CMK (cell line): ENCODE results near the gene PPP1R3E.

Experiments
- DNase-seq: peaks from one replicate; pipeline ENCODE4 v3.0.0-alpha.2; 2010; ENCODE audit warnings: low read depth

The PPP1R3E gene

DNA sequence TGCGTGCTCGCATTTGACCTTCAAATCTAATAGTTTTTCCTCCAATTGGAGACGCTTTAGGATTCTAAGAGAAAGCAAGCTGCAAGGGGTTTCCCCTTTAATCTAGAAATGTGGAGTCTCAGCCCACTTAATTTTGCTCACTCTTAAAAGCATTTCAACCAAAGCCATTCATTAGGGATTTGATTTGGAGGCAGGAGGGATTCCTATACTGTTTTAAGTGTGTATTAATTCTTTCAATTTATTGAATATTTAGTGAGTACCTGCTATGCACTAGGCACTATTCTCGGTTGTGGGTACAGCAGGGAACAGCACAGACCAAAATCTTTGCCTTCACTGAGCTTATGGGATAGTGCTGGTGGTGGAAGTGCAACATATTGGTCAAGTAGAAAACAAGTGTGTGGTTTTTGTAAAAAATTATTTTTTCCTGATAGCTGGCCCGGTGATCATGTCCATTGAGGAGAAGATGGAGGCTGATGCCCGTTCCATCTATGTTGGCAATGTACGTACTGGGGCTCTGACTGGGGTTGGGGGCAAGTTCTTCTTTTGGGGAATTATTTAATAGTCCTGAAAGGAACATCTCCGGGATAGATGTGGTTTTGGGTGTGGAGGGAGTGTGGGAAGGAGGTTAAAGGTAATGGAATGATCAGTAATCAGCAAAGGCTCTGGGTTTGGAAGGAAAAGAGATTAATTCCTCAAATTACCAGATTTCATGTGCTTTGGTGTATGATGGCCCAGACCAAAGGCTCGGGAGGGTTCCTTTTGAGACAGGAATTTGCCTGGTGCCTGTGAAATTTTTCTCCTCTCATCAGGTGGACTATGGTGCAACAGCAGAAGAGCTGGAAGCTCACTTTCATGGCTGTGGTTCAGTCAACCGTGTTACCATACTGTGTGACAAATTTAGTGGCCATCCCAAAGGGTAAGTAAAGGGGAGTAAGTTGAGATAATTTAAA, 20.2 kb upstream of the PPP1R3E start:
- DNase-seq = no peak

DNA sequence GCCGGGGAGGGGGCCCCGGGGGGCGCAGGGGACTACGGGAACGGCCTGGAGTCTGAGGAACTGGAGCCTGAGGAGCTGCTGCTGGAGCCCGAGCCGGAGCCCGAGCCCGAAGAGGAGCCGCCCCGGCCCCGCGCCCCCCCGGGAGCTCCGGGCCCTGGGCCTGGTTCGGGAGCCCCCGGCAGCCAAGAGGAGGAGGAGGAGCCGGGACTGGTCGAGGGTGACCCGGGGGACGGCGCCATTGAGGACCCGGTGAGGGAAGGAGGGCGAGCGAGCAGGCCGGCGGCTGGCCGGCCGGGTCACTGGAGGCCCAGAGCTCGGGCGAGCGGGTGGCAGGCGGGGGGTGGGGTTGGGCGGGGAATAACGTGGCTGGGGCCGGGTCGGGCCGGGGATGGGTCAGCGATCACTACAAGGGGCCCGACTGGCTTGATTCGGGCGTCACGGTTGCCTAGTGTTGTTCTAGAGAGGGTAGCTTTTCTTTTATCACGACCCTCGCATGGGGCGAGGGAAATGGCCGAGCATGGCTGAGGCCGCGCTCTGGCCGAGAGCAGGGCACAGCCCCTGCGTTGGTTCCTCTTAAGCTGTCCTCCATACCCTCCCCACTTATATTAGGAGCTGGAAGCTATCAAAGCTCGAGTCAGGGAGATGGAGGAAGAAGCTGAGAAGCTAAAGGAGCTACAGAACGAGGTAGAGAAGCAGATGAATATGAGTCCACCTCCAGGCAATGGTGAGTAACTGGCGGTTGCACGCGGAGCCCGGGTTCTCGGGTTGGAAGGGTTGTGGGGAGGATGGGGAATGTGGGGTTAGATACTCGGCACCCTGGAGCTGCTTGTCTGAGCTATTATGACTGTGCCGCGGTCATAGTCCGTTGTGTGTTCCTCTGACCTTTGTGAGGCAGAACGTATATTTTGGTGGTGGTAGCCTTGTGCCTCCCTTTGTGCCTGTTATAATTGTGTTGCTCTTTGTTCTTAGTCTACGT, 19.2 kb upstream of the PPP1R3E start:
- DNase-seq = no peak

DNA sequence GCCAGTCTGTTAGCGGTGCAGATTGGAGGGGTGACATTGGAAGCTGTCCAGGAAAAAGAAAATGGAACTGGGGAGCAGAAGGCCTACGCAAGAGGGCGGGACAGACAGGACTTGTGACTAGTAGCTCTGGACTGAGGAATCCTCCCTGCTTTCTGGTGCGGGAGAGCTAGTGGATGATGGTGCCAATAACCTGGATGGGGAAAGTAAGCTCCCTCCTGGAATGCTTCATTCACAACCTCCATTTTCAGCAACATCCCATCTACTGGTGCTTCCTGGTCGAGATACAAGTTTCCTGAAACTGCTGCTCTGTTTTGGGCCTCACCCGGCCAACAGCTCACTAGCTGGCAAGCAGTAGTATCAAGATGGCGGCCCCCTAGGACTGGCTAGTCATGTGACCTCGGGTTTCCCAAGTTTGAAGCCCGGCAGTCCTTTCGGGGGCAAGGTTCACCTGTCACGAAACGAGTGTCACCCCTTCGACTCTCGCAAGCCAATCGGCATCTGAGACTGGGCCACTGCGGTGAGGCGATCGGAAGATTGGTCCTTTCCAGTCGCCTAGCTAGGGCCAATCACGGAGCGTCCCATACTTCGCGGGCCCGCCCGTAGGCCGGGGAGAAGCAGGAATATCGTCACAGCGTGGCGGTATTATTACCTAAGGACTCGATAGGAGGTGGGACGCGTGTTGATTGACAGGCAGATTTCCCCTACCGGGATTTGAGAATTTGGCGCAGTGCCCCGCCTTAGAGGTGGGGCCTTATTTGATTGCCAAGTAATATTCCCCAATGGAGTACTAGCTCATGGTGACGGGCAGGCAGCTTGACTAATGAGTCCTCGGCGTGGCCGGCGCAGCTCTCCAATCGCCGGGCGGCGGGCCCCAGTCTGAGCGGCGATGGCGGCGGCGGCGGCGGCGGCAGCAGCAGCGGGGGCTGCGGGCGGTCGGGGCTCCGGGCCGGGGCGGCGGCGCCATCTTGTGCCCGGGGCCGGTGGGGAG, 18.2 kb upstream of the PPP1R3E start, which contains the start of gene PABPN1:
Gene PABPN1 (plus strand): TSS at position 874 of the 988 bp plus-strand sequence. CDS start 13 bp downstream, at position 887.
- DNase-seq = peak; percentile 96

DNA sequence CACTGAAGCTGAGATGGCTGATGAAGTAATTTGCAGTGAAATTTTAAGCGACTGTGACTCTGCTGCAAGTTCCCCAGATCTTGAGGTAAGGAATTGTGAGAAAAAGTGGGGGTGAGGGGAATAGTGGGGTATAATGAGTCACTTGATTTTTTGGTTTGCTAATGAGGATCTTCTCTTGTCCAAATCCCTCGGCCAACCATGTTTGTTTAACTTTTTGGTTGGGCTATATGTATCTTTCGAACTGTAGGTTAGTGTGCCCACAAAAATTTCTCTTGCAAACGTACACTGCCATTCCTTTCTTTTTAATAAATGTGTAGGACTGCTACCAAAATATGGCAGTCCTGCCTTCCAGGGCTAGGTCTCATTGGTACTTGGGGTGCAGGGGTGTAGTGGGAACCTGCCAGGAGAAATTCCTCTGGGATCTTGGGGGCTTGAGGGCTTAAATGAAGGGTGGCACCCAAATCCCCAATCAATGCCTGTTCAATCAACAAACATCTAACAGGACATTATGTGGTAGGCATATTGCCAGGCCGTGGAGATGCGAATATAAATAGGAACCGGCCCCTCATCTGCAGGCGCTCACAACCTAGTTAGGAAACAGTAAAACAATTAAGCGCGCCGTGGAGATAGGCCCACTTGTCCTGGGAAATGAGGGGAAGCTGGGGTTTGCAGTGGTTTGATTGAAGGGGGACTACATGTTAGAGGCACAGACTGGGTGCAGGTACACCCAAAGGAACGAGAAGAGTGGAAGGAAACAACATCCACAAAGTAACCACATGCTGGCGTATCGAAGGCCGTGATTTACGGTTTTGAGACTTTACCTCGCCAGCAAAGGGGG, 17.3 kb upstream of the PPP1R3E start:
- no peak for DNase-seq

DNA sequence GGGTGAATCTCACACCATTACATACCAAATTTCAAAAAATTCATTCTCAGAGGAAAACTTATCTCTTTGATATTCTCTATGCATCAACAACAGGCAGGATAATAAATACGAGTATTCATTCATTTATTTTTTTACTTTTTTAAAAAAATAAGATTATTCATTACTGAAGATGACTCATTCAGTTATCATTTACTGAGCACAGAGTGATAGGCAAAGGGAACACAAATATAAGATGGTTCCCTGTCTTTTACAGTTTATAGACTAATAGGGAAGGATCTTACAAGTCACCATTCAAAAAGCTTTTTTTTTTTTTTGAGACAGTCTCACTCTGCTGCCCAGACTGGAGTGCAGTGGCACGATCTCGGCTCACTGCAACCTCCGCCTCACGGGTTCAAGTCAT, 13.6 kb upstream of the PPP1R3E start:
- DNase-seq = no peak

DNA sequence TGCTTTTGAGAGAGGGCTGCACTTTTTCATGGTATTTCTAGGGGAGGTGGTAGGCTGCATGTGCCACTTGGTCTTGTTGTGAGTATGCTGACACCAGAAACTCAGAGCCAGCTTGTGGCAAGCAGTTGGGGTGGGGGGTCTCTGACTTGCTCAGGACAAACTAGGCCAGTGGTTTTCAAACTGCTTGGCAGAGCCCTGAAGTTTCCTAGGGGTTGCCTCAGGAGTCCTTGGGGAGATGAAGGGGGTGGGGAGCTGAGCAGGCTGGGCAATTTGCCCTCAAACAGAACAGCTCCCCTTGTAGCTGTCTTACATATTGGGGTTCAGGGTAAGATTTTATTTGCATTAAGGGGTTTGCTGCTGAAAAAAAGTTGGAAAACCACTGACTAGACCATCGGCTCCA, 7.9 kb upstream of the PPP1R3E start:
- DNase-seq = no peak

DNA sequence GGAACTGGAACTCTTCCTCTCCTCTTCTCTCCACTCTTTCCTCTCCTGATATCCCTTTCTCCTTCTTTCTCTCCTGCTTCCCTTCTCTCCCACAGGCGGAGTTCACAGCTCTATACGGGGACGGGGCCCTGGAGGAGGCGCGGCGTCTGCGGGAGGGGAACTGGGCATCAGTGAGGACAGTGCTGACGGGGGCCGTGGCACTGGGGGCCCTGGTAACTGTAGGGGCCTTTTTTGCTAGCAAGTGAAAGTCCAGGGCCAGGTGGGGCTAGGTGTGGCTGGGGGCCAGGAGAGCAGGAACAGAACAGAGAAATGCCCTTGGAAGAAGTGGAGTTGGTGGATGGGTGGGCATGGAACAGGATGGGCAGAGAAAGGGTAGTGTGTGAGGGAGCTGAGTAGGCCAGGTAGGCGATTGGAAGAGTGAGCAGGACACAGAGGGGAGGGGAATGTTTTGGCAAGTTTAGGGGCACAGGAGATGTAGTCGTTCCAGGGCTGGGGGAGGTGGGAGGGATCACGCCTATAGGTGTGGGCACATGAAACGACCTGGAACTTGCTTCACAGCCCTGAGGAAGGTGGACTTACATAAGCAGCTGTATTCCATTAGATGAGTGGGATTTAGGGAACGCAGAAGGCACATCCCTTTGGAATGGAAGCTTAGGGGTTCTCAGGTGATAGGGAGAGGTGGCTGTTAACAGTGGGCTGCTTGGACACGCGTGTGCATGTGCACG, 6.2 kb upstream of the PPP1R3E start:
- no peak for DNase-seq

DNA sequence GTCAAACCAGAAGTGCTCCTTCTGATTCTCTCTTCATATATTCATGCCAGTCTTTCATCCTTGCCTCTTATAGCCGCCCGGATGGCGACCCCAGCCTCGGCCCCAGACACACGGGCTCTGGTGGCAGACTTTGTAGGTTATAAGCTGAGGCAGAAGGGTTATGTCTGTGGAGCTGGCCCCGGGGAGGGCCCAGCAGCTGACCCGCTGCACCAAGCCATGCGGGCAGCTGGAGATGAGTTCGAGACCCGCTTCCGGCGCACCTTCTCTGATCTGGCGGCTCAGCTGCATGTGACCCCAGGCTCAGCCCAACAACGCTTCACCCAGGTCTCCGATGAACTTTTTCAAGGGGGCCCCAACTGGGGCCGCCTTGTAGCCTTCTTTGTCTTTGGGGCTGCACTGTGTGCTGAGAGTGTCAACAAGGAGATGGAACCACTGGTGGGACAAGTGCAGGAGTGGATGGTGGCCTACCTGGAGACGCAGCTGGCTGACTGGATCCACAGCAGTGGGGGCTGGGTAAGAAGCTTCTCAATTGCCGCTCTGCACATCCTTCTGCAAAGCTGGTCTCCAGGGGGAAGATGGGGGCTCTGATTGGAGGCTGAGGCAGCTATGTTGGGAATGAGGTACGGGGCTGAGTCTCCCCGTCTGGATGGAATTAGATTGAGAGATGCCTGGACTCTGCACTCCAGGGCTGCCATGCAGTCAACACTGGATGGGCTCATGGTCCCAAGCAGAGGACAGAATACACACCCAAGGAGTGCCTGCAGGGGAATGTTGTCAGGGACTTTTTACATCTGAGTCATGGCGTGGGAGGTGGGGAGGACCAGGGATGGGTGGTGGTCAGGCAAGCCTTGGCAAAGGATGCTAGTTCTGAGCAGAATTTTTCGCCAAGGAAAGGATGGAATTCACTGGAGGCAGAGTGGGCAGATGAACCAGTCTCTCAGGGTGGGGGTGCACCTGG, 5.3 kb upstream of the PPP1R3E start:
- DNase-seq = no peak

DNA sequence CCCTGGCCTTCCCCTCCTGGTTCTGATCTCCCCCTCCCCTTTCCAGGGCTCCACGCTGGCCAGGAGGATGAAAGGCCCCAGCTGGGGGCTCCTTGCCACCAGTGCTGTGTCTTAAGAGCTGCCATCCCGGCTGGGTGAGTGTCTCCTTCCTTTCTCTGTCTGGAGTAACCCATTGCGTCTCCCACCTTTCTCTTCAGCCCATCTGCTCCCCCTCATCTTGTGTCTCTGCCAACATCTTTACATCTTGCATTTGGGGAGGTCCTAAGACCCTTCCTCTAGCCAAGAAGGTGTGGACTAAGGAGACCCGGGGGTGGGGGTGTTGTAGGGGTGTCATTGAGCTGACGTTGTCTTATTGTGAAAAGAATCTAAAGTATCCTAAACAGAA, 4.5 kb upstream of the PPP1R3E start:
- DNase-seq = no peak

DNA sequence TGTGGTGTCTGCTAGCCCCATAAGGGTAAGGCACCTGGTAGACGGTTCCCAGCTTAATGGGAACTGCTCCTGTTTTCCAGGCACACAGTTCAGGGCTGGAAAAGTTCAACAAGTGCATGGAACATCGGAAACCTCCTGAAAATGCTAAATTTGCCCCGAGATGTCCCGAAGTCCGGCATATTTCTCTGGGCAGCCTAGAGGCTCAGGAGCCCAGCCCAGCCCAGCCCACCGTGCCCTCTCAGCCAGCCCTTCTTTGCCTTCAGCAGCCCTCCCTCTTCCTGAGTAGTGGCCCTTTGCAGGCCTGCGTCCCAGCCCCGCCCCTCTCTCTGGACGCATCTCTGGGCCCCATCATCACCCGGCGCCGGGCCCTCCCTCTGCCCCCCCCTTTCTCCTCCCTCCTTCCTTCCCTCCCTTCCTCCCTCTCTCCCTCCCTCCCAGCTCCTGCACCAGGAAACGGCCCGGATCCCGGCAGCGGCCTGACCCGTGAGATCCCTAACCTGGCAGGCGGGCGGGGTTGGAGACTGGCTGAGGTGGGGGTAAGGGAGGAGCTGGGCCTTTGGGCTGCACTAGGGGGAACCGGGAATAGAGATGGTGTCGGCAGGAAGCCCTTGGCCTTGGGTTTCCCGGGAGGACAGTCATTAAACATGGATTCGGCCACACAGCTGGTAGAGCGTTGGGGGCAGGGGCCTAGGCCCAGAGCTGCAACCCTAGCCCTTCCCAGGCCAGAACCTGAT, 3.9 kb upstream of the PPP1R3E start, which contains the start of gene BCL2L2:
Gene BCL2L2 (plus strand): TSS at position 422 of the 734 bp plus-strand sequence. CDS start 935 bp downstream, outside the sequence.
- DNase-seq = peak; percentile 83

DNA sequence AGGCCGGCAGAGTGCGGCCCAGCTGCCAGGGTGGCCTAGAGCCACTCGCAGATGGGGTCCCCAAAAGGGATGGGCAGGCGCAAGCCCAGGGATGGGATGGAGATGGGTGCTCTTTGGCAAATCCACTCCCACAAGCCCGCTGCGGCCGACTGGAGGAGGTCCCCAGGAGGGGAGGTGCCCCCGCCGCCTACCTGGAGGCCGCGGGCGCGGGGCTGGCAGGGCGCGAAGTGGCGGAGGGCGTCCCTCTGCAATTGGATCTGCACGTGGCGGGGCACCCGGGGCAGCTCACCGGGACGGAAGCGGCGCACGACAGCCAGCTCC, 730 bp downstream of the PPP1R3E start:
- no peak for DNase-seq

DNA sequence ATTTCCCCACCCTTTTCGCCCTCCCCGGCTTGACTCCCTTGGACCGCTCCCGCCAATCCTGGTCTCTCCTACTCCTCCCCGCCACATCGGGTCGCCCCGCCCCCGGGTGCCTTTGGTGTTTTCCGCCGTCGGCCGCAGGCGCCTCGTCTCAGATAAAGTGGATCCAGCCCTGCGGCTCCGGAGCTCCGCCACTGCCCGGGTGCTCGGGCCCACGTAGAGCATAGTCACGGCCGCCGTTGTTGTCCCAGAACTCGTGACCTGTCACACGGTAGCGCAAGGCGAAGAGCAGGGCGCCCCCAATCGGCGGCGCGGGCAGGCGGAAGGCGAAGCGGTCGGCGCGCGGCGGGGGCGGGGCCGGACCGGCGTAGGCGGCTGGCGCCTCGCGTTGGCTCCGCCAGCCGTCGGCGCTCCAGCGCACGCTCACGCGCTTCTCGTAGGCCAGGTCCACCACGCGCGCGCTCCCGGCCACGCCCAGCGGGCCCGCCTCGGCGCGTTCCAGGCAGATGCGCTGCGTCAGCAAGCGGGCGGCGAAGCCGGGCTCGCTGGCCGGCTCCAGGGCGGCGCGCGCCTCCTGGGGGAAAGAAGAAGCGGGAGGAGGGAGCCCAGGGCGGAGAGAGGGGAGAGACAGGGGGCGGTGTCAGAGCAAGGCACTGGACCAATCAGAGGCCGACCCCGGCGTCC, 1.2 kb downstream of the PPP1R3E start:
- peak; percentile 89 for DNase-seq

DNA sequence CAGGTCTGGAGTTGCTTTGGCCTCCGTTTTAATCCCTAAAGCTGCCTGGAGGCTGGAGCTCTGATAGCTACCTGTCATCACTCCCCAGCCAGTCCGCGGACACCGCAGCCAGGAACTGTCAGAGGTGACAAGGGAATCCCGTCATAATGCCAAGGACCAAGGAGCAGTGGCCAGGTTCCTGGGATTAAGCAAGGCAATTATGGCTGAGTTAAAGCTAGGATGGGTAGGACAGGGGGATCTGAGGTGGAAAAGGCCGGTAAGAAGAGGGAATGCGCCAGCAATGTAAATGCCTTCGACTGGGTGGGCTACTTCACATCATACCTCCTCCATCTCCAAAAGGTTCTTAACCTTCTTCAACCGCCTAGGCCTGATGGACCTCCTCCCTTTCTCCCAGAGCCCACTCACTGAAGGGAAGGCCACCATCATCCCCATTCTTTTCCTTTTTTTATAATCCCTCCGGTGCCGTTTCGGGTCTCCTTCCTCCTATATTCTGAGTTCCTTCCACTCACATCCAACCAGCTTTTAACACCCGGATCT, 1.9 kb downstream of the PPP1R3E start:
- no peak for DNase-seq

DNA sequence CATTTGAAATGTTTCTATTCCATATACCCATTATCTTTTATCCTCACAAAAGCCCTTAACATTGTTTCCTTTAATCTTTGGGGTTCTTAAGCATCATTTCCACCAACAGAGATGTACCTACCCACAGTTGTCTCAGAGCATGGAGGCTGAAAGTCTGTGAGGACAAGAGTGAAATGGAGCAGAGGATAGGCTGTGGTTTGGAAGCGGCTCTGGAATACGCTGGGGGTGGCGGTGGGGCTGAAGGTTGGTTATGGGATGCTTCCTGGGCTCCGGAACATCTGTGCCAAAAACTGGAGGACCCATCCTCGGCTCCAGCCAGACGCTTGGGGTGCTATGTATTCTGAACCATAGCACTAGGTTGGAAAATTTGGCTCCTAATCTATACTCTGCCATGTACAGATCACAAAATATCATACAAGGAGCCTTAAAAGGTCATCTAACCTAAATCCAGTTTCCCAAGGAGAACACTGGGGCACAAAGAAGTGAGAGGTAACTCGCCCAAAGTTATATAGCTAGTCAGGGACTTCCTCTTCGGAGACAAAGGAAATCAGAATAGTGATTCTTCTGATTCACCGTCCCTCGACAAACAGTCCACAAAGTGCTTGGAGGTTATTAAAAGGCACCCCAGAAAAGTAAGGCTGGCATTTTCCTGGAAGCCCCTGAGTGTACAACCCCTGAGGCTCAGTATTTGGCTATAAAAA, 2.5 kb downstream of the PPP1R3E start:
- DNase-seq = no peak

DNA sequence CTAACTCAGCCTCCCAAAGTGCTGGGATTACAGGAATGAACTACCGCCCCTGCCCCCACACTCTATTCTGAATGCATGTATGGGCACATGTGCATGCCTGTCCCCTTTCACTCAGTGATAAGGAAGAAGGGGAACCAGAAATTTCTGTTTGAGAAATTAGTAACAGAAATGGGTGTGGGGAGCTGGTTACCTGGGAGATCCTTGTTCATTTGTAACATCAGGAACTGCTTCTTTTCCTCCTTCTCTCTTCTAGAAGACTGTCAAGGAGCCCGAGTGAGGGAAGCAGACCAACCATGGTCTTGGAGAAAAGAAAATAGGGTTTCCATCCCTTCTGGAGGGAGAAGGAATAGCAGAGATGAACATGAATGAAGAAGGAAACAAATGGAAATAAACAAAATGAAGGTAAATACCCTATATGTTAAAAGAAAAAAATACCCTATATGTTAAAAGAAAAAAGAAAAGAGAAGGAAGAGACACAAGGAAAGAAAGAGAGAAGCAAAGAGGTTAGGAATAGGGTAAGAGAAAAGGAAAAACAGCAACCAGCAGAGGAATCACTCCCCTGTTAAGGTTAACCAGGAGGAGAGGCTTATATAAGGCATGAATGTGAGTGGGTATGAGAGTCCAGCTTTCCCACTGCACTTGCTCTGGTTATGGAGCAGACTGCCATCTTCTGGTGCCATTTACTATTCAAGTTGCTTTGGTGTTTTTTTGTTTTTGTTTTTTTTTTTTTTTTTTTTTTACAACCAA, 3.3 kb downstream of the PPP1R3E start:
- no peak for DNase-seq
